ENCODE measurements around the gene ZNF804B.

DNA sequence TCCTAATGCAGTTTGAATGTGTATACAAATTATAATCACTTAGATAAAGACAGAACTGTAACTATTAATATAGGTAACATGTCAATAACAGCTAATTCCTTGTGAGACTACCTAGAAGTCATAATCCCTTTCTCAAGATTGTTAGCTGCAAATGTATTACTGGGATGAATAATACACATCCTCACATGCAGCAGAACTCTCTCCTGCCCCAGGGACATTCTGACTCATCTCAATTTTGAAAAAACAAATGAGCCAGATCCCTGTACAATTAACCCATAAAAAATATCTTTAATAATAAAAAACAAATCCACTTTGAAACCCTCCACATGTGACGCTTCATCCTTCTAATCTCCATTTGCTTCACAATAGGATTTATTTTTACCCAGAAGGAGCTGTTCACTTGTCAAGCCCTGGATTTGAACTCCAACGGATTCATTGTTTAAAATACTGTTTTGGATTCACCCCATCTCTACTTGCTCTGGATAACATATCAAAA, 464.4 kb downstream of the ZNF804B start:
- TF ChIP-seq, protein P1, sequence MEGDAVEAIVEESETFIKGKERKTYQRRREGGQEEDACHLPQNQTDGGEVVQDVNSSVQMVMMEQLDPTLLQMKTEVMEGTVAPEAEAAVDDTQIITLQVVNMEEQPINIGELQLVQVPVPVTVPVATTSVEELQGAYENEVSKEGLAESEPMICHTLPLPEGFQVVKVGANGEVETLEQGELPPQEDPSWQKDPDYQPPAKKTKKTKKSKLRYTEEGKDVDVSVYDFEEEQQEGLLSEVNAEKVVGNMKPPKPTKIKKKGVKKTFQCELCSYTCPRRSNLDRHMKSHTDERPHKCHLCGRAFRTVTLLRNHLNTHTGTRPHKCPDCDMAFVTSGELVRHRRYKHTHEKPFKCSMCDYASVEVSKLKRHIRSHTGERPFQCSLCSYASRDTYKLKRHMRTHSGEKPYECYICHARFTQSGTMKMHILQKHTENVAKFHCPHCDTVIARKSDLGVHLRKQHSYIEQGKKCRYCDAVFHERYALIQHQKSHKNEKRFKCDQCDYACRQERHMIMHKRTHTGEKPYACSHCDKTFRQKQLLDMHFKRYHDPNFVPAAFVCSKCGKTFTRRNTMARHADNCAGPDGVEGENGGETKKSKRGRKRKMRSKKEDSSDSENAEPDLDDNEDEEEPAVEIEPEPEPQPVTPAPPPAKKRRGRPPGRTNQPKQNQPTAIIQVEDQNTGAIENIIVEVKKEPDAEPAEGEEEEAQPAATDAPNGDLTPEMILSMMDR (IDR thresholded peaks at IDR 0.05): no peak
- TF ChIP-seq POLR2A (IDR thresholded peaks at IDR 0.05): no peak

Data from breast epithelium (tissue), 3 donors.